HG03571 (cell line): ENCODE results near the gene ABTB2.
A peak's percentile ranks its signal among the peaks of the same experiment; 100 is the strongest.

Experiments used
- ATAC-seq: cut with Tn5 transposase; IDR thresholded peaks from one replicate; pipeline ENCODE4 v1.9.1; 2021; ENCODE audit not compliant: unreplicated experiment

ABTB2 gene

DNA sequence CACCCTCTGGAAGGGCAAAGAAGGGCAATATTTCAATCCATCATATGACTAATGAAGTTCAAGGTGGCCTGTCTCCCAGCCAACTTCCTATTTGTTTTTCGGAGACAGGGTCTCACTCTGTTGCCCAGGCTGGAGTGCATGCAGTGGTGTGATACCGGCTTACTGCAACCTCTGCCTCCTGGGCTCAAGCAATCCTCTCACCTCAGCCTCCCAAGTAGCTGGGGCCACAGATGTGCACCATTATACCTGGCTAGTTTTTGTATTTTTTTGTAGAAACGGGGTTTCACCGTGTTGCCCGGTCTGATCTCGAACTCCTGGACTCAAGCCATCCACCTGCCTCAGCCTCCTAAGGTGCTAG is 13.4 kb downstream of the ABTB2 start:
- no peak for ATAC-seq

DNA sequence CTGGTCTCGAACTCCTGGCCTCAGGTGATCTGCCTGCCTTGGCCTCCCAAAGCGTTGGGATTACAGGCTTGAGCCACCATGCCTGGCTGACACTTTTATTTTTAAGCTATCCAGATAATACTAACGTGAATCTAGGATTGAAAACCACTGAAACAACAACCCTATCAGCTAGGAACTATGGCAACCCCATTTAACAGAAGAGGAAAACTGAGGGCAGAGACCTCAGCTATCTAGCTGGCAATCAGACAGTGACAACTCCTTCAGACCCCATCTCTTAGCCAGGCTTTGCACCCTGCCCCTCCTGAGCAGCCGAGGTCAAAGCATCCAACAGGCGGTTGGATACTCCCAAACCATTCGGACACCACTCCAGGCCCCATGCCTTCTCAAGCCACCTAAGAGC is 14.1 kb downstream of the ABTB2 start:
- ATAC-seq, result no peak

DNA sequence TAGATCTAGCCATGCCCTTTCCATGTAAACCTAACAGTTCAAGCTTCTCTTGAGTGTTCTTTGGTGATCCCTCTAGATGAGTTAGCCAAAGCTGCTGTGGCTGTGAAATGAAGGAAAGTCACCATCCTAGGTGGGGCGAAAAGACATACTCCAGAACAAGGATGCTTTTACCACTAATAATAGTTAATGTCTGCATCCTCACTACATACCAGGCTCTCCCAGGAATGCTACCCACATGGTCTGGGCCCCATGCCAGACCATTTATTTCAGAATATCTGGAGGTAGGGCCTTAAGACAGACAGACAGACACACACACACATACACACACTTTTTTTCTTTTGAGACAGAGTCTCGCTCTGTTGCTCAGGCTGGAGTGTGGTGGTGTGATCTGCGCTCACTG is 14.7 kb downstream of the ABTB2 start:
- no peak for ATAC-seq

DNA sequence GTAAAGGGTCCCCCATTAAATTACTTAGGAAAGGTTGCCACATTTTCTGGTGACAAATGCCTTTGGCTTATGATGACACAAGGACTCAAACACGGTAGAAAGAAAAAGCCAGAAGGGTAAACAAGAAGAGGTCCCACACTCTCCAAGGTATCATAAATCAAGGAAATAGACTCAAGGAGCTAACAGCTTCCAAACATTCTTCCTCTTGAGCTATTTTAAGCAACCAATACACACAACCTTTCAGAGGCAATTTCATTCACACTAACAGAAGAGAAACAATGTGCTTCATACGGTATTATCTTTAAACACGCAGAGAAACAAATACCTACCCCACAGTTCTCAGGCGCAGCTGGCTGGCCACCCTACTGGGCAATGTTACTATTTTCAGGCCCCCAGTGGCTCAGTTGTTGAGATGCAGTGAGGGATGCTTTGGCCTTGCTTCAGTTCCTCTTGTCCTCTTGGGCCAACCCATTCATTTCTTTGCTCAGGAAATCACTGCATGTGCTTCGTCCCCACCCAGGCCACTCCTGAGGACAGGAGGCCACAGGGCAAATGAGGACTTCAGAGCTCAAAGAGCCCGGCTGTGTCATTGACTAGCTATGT is 15.8 kb downstream of the ABTB2 start:
- no peak for ATAC-seq

DNA sequence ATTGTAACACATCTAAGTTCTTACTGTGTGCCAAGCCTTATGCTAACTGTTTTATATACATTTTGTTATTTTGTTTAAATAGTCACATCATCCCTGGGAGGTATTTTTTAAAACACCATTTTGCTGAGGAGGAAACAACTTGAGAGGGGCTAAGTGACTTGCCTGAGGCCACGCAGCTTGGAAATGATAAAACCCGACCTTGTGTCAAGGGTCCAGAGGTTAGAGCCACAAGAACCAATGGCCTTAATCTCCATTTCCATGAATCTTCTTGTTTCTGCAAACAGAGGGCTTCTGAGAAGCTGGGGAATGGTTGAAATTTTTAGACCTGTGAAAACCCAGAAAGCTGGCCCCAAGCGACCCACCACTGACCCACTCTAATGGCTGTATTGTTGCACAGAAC is 16.7 kb downstream of the ABTB2 start:
- ATAC-seq, result no peak

DNA sequence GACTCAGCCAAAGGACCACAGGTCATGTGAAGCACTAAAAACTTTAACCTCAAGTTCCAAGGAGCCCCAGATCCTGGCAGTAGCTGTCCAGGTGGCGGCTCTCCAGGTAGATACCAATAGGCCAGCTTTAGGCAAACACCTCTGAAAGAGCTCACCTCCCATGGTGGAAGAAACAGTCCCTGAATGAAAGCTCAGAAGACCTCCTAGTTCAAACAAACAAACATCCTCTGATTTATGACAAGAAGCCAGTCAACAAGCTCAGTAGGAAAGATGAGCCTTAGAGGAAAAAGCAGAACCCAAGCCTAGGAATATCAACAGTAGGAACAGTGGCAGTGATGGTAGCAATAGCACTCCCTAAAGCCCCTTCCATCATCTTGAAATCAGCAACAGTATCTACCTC is 17.2 kb downstream of the ABTB2 start:
- no peak for ATAC-seq

DNA sequence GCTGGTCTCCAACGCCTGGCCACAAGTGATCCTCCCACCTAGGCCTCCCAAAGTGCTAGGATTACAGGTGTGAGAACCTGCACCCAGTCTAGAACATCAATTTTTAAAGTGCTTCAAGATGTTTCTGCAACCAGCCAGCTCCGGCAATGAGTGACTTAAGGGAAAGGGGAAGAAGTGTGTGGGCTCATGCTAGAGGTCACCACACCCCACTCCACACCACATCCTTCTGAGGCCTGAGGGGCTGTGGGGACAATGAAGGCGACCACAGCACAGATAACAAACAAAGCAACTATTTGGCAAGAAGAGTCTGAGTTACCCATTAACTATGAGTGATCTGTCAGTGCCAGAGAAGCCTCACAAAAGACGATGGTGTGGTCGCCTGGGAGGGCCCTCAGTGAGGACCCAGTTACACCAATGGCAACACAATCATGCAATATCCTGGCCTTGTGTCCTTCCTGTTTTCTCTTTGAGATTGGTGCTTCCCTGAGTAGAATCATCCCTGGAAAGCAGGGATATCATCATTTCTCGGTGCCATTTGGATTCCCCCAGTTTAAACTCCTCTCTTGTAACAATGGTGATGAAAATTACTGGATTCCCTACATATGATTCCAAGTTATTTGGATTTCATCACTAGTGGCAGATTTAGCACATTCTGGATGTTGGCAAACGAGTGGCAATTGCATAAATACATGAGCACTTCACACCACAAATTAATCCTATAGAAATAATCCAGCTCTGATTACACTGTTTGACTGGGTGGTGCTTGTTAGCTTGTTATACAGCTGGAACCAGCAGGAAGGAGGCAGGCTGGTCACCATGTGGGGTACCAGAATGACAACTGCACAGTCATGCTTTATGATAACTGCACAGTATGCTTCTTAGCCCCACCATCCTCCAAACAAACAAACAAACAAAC is 18.4 kb downstream of the ABTB2 start:
- peak; percentile 88 for ATAC-seq

DNA sequence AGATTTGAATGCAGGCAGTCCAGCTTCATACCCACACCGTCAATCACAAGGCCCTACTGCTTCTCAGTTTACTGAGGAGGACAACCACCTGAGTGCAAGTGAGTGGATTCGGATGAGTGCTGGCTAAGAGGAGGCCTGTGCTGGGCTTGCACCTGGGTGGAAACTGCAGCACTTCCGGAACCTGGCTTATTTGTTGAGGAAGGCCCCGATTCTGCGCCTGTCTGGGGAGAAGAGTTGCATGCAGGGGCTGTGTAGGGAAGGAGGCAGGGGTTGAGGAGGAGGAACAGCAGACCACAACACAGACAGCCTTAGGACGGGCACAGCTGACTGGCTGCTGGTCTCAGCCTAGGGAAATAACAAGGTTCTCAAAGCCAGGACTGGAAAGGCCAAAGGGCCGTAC is 20.8 kb downstream of the ABTB2 start:
- ATAC-seq, result no peak

DNA sequence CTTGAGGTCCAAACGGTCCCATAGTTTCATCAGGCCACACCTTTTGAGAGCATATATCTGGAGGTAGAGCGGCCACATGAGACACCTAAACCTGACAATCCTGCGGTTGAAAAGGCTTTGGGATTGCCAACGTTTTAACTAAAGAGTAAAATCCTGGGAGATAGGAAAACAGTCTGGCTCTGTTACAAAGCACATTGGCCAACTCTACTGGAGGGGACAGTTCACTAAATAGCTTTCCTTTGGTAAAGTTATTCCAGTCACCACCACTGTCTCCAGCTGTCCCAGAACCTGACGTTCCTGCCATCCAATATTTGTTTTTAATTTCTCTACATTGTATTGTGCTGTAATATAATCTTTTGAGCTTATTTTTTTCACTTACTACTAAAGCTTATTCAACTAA is 22.0 kb downstream of the ABTB2 start:
- no peak for ATAC-seq

DNA sequence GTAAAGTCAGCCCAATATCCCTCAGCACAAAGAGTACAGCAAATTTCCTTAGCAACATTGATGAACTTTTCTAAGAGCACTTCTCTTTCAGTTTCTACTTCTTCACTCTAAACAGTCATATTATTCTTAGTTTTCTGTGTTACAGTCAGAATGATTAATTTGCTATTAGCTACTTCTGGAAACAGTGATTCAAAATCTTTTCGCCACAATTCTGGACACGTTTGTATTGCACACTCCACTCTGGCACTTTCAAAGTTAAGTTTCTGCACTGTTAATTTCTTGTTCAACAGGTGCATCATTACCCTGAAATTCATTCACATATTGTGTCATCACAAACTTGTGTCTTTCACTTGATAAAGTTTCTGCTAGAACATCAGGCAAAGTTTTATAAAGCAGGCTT is 22.5 kb downstream of the ABTB2 start:
- no peak for ATAC-seq

DNA sequence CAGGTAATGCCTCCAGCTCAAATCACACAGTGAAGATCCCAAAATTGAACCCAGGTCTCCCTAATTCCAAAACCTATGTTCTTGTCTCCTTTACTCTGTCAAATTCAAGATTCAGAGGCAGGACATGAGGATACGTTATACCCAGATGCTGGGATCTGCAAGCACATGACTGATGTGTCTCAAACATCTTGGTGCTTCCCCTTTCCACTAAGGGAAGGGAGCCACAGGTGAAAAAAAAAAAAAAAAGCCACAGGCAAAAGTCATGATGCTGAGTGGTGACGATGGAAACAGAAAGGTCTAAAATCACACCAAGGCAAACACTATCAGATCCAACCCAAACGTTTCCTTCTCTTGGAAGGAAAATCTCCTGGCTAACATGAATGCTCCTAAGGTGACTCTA is 24.0 kb downstream of the ABTB2 start:
- ATAC-seq, result no peak

DNA sequence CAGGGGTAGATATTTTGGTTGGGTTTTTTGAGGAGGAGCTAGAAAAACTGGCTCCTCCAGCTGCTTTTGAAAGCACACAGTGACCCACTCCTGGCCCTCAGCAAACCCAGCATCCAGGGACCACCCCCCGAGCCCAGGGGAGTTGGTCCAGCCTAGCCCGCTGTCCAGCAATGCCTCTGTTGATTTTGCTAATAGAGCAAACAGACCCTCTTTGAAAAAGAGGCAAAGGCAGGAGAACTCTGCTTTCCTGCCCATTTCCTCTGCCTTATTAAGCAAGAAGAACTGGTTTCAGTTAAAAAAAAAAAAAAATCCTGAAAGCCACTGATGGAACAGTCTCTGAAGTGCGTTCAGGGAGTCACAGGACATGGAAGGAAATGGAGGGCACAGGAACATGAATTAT is 25.3 kb downstream of the ABTB2 start:
- no peak for ATAC-seq

DNA sequence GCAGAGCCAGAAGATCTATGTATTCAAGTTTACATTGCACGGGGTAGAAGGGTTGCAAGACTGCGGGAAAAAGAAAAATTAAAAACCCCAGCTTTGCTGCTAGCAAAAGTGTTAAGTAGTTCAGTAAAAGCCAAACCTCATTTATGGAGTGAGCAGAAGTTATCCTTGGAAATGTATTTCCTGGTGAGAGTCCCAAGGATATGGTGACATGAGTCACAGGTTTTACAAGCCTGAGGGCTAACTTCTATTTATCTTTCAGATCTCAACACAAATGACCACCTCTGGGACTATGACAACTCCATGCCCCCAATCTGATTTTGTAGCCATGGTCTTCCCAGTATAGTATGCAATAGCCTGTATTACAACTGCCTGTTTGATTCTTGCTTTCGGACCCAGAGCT is 26.1 kb downstream of the ABTB2 start:
- ATAC-seq, result no peak

DNA sequence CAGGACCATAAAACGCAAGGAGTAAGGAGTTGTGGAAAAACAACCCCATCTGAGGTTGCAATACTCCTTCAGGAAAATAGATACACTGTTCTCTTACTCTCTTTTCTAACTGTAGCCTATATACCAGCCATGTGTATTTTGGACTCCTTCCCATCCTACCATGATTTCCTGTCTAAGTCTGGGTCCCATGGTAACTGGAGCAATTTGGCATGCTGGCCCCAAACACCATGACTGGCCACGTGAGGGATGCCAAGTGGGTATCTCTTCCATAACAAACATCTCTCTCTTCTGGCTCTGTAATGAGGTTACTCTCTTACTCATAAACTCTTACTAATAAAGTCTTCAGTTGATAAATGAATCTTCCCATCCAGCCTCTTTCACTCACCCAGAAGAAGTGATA is 26.5 kb downstream of the ABTB2 start:
- no peak for ATAC-seq

DNA sequence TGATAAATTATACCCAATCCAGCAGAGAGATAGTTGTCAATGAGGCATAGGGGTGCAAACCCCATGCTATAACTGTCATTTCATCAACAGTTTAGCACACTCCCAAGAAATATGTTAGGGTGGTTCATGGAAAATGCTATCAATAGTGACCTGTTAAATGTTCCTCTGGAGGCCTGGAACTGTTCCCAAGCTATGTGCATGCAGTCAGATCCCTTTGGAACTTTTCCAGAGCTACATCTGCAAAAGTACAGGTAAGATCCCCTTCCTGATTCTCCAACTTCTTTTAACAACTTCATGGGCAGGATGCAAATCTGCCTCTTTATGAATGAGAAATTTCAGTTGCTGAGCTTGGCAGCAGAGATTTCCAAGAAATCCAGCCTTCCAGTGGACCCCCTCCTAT is 27.2 kb downstream of the ABTB2 start:
- ATAC-seq, result no peak

DNA sequence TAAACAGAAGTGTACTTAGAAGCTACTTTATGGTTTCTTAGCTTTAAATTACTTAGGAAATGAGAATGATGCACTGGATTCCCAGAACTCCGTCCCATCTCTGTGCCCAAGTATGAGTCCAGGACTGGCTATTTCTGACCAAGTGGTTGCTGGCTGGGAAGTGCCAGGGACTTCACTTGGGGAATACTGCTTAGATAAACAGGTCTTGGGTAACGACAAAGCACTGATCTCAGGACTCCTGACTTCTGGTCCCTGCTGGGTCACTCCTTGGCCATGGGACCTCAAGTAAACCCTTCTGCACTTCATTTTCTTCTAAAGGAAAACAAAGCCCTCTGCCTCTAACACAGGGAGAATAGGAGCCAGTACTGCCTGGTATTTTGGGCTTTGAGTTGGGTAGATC is 27.9 kb downstream of the ABTB2 start:
- ATAC-seq, result no peak

DNA sequence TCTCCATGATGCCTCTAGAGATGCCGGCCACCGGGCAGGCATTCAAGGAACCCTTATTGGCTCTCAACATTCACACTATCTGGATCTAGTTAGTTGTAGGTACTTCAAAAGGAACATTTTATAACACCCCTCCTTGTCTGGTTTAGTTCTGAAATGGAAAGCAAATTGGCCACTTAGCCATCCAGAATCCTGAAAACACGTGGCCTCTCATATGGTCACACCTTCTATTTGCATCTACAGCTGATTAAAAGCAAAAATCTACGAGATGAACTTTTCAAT is 29.2 kb downstream of the ABTB2 start:
- ATAC-seq, result no peak

DNA sequence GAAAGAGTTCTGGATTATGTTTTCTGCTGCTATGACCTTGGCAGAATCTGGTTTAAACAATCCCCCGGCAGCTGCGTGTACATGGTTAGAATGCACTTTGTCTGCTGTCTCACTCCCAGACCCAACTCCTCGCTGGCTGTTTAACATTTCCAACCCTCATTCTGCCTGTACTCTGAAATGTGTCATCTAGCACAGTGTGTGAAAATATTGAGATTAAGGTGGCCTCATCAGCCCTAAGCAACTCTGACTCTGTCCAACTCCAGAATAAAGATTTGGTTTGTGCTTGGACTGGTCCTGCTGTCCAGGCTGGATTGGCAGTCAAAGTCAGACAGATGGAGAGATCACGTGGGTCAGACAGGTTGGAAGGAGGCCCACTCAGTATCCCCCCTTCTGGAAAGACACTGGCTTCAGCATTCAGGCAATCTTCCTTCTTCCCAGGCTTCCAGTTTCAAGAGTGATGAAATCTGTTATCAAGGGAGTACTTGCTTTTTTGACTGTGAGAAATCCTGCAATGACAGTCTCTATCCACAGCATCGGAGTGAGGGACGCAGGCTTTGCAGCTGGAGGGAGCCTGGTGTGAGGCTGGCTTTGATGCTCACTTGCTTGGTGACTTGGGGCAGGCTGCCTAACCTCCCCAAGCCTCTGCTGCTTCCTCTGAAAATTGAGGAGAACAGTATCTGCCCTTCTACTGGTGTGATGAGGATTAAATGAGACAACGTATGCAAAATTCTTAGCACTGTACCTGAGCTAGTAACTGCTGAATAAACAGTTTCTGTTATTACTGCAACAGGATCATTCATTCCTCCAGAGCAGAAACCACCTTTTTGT is 29.8 kb downstream of the ABTB2 start:
- ATAC-seq, result no peak

DNA sequence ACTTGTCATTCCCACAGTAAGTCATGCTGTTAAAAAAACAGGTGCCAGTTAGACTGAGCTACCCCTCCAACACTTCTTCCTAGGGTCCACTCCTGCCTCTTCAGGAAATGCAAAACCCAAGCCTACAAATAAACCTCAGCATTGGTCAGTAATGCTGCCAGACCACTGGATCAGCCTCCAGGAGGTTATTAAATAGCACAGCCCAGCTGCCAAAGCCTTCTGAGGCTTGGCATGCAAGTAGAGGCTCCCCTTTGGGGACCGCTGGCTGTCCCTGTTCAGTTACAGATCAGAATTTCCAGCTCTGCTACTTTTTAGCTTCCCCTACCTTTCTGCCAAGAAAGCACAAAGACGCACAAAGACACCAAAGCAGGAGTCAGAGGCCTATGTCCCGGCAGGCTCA is 33.3 kb downstream of the ABTB2 start:
- ATAC-seq, result no peak

DNA sequence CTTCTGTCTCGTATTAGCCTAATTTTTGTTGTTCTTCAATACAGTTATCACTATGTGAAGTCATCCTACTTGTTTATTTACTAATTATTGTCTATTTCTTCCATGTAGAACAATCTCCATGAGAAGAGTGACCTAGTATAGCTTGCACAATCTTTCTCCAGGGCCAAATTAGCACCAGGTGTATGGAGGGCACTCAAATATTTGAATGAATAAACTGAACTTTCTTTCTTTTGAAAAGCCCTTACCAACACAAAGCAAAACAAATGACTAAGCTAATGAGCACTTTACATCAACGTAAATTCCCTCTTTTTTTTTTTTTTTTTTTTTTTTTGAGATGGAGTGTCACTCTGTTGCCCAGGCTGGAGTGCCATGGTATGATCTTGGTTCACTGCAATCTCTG is 34.2 kb downstream of the ABTB2 start:
- no peak for ATAC-seq

DNA sequence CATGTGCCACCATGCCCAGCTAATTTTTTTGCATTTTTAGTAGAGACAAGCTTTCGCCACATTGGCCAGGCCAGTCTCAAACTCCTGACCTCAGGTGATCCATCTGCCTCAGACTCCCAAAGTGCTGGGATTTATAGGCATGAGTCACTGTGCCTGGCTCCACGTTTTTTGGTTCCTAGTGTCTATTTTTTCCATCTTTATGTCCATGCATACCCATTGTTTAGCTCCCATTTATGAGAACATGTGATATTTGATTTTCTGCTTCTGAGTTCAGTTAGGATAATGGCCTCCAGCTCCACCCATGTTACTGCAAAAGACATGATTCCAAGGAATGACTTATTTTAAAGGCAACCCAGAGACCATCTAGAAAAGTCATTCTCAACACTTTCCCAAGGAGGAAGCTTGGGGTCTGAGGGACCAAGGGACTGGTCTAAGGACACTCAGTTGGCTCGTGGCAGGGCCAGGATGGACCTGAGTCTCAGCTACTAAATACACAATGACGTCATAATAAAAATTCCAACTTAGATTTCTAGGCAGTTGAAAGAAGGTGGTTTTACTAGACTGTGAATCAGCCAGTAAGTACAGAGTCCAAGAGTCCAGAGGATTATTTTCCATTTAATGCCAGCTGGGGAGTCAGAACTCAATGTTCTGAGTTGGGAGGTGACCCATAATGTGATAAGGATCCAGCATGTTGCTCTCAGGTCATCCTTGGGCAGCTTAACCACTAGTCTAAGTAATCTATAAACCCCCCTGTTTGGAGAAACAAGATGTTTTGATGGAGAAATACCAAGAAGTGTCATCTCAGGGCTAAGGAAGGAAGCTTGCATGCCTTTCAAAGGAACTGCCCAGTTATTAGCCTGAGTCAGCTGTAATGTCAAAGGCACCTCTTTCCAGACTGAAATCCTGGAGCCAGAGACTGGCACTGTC is 39.4 kb downstream of the ABTB2 start:
- no peak for ATAC-seq
